Hepatocyte (in vitro differentiated cells): ENCODE measurements around the gene DTNA. TPM values are rescaled to one million over a fixed set of nuclear protein-coding genes. Genes with fewer than 3 reads are reported as not detected.

Source experiments
- DNase-seq: peaks from one replicate; pipeline ENCODE4 v3.0.0-alpha.2; 2016; ENCODE audit warnings: low spot score
- H2AFZ ChIP-seq: fragments of 200-600 bp; sonication (generic); 2 replicates; pipeline ENCODE4 v1.6.0; 2016; ENCODE audit warnings: antibody characterized with exemption, mild to moderate bottlenecking
- H3K27ac ChIP-seq: fragments of 200-600 bp; sonication (generic); 2 replicates; pipeline ENCODE4 v1.5.1; 2016; ENCODE audit warnings: mild to moderate bottlenecking
- H3K27me3 ChIP-seq: fragments of 200-600 bp; sonication (generic); 2 replicates; pipeline ENCODE4 v1.6.1; 2016
- H3K36me3 ChIP-seq: fragments of 200-600 bp; sonication (generic); replicated peaks from 2 replicates; pipeline ENCODE4 v1.5.1; 2016; ENCODE audit warnings: low read depth; ENCODE audit not compliant: insufficient read depth
- H3K4me1 ChIP-seq: fragments of 200-600 bp; sonication (generic); 2 replicates; pipeline ENCODE4 v1.5.1; 2016; ENCODE audit warnings: mild to moderate bottlenecking, moderate library complexity; ENCODE audit not compliant: insufficient read depth
- H3K4me2 ChIP-seq: fragments of 200-600 bp; sonication (generic); 2 replicates; pipeline ENCODE4 v1.6.0; 2016
- H3K4me3 ChIP-seq: fragments of 200-600 bp; sonication (generic); 2 replicates; pipeline ENCODE4 v1.5.1; 2016; ENCODE audit warnings: mild to moderate bottlenecking
- H3K79me2 ChIP-seq: fragments of 200-600 bp; sonication (generic); 2 replicates; pipeline ENCODE4 v1.6.0; 2017; ENCODE audit warnings: mild to moderate bottlenecking
- H3K9me2 ChIP-seq: fragments of 200-600 bp; sonication (generic); replicated peaks from 2 replicates; pipeline ENCODE4 v1.6.0; 2017; ENCODE audit warnings: mild to moderate bottlenecking; ENCODE audit not compliant: insufficient read depth
- H3K9me3 ChIP-seq: fragments of 200-600 bp; sonication (generic); 2 replicates; pipeline ENCODE4 v1.5.1; 2016; ENCODE audit warnings: low read depth, mild to moderate bottlenecking
- H4K20me1 ChIP-seq: fragments of 200-600 bp; sonication (generic); 2 replicates; pipeline ENCODE4 v1.6.0; 2016; ENCODE audit warnings: mild to moderate bottlenecking; ENCODE audit not compliant: insufficient read depth, poor library complexity, severe bottlenecking
- EZH2 ChIP-seq: fragments of 200-600 bp; sonication (generic); IDR thresholded peaks from 2 replicates; pipeline ENCODE4 v1.6.1; 2016; ENCODE audit warnings: antibody characterized with exemption, mild to moderate bottlenecking, borderline replicate concordance
- EZH2phosphoT487 ChIP-seq: fragments of 200-600 bp; sonication (generic); IDR thresholded peaks from one replicate; pipeline ENCODE4 v1.6.1; 2018; ENCODE audit warnings: antibody characterized with exemption, mild to moderate bottlenecking, low read depth, moderate library complexity; ENCODE audit not compliant: unreplicated experiment, severe bottlenecking
- WGBS: methylation state at CpG from one replicate; pipeline ENCODE4 v1.1.6; 2016; ENCODE audit warnings: low lambda C conversion rate; ENCODE audit errors: missing lambda C conversion rate; 5-methylcytosine and 5-hydroxymethylcytosine counted together
- polyA plus RNA-seq: library from polyadenylated mRNA; unstranded; fragments of >200 nt; fragmentation: Nextera tagmentation; extraction: Ambion mirVana; gene quantifications from 2 replicates; pipeline ENCODE4 v1.2.1, GENCODE V29; 2016
- total RNA-seq: library from RNA; depleted of rRNA; stranded (reverse); fragments of >200 nt; gene quantifications from 2 replicates; pipeline ENCODE4 v1.2.3, GENCODE V29; 2014
- TF ChIP-seq, protein P1 (sequence below): fragments of 200-600 bp; sonication (generic); IDR thresholded peaks from 2 replicates; pipeline ENCODE4 v1.5.1; 2016; ENCODE audit warnings: antibody characterized with exemption, mild to moderate bottlenecking; ENCODE audit not compliant: poor library complexity

DTNA gene
- total and polyA plus RNA-seq, 2 experiments from 2014 or later, result 18.3 to 34.0 TPM

- H3K4me2 ChIP-seq, result peak overlapping the region; percentile 32
- peaks cover 4% of the 10 kb centered on the region for H3K9me2 ChIP-seq
- no peak overlapping the region for H3K4me3 ChIP-seq
- no peak overlapping the region for H2AFZ ChIP-seq
- H3K9me3 ChIP-seq, result no peaks in the 10 kb centered on the region
- 68% methylated on average over 5 of the region's 5 CpGs for WGBS
- no peak overlapping the region for H3K27ac ChIP-seq
- no peaks in the 10 kb centered on the region for H3K79me2 ChIP-seq
- no peak for DNase-seq
- no peaks in the 10 kb centered on the region for H3K36me3 ChIP-seq
- no peaks in the 10 kb centered on the region for H4K20me1 ChIP-seq
- H3K27me3 ChIP-seq, result no peaks in the 10 kb centered on the region
- TF ChIP-seq EZH2phosphoT487 (no peak), EZH2 (no peak)
- TF ChIP-seq, protein P1, sequence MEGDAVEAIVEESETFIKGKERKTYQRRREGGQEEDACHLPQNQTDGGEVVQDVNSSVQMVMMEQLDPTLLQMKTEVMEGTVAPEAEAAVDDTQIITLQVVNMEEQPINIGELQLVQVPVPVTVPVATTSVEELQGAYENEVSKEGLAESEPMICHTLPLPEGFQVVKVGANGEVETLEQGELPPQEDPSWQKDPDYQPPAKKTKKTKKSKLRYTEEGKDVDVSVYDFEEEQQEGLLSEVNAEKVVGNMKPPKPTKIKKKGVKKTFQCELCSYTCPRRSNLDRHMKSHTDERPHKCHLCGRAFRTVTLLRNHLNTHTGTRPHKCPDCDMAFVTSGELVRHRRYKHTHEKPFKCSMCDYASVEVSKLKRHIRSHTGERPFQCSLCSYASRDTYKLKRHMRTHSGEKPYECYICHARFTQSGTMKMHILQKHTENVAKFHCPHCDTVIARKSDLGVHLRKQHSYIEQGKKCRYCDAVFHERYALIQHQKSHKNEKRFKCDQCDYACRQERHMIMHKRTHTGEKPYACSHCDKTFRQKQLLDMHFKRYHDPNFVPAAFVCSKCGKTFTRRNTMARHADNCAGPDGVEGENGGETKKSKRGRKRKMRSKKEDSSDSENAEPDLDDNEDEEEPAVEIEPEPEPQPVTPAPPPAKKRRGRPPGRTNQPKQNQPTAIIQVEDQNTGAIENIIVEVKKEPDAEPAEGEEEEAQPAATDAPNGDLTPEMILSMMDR, result no peak
- H3K4me1 ChIP-seq, result peaks cover 22% of the 10 kb centered on the region
Observed at GRCh38 chr18:34695310-34695709, 14.8 kb upstream of the DTNA start.

GRCh38 chr18:34696671-34697070, 13.4 kb upstream of the DTNA start:
- no peak overlapping the region for H3K4me3 ChIP-seq
- no peak for DNase-seq
- H3K36me3 ChIP-seq, result no peaks in the 10 kb centered on the region
- WGBS, result 97% methylated on average over 2 of the region's 2 CpGs
- TF ChIP-seq EZH2, result no peak
- no peaks in the 10 kb centered on the region for H4K20me1 ChIP-seq
- no peaks in the 10 kb centered on the region for H3K9me3 ChIP-seq
- no peaks in the 10 kb centered on the region for H3K27me3 ChIP-seq
- H2AFZ ChIP-seq, result no peak overlapping the region
- peaks cover 4% of the 10 kb centered on the region for H3K9me2 ChIP-seq
- no peaks in the 10 kb centered on the region for H3K79me2 ChIP-seq
- H3K27ac ChIP-seq, result no peak overlapping the region
- H3K4me1 ChIP-seq, result peaks cover 22% of the 10 kb centered on the region
- H3K4me2 ChIP-seq, result no peak overlapping the region

GRCh38 chr18:34697233-34697632, 12.9 kb upstream of the DTNA start:
- H3K79me2 ChIP-seq, result no peaks in the 10 kb centered on the region
- H2AFZ ChIP-seq, result no peak overlapping the region
- no peak for TF ChIP-seq EZH2phosphoT487
- no peak for TF ChIP-seq EZH2
- TF ChIP-seq, protein P1, result no peak
- H3K4me3 ChIP-seq, result no peak overlapping the region
- H3K27me3 ChIP-seq, result no peaks in the 10 kb centered on the region
- H3K36me3 ChIP-seq, result no peaks in the 10 kb centered on the region
- no peak overlapping the region for H3K27ac ChIP-seq
- H3K4me2 ChIP-seq, result no peak overlapping the region
- H3K9me3 ChIP-seq, result no peaks in the 10 kb centered on the region
- no peak for DNase-seq
- peaks cover 4% of the 10 kb centered on the region for H3K9me2 ChIP-seq
- H3K4me1 ChIP-seq, result peaks cover 22% of the 10 kb centered on the region
- 100% methylated on average over 1 of the region's 1 CpG for WGBS
- no peaks in the 10 kb centered on the region for H4K20me1 ChIP-seq

- no peak overlapping the region for H3K4me2 ChIP-seq
- no peak overlapping the region for H2AFZ ChIP-seq
- H3K4me1 ChIP-seq, result peaks cover 22% of the 10 kb centered on the region
- H3K4me3 ChIP-seq, result no peak overlapping the region
- no peaks in the 10 kb centered on the region for H3K27me3 ChIP-seq
- no peak for DNase-seq
- H3K9me2 ChIP-seq, result peaks cover 4% of the 10 kb centered on the region
- no peaks in the 10 kb centered on the region for H4K20me1 ChIP-seq
- no peak overlapping the region for H3K27ac ChIP-seq
- H3K79me2 ChIP-seq, result no peaks in the 10 kb centered on the region
- WGBS, result 77% methylated on average over 3 of the region's 3 CpGs
- no peaks in the 10 kb centered on the region for H3K36me3 ChIP-seq
- no peaks in the 10 kb centered on the region for H3K9me3 ChIP-seq
- TF ChIP-seq EZH2phosphoT487 (no peak), EZH2 (no peak)
- TF ChIP-seq, protein P1, result no peak
Observed at GRCh38 chr18:34697891-34698290, 12.2 kb upstream of the DTNA start.
